WTC11 (cell line): ENCODE measurements around the gene RAPGEF5.

ENCODE experiments used
- ATF1 ChIP-seq: sonication (generic); formaldehyde crosslinking; IDR thresholded peaks from 2 replicates; pipeline ENCODE4 v1.8.1; 2023; ENCODE audit warnings: mild to moderate bottlenecking, moderate library complexity, missing genetic modification reagents
- ATF6 ChIP-seq: sonication (generic); formaldehyde crosslinking; IDR thresholded peaks from 2 replicates; pipeline ENCODE4 v1.8.1; 2023; ENCODE audit warnings: mild to moderate bottlenecking, missing genetic modification reagents
- CTCF ChIP-seq: fragments of 200-600 bp; IDR thresholded peaks from 2 replicates; pipeline ENCODE4 v1.8.0; 2022; ENCODE audit warnings: antibody characterized with exemption
- ESRRA ChIP-seq: sonication (generic); formaldehyde crosslinking; IDR thresholded peaks from 2 replicates; pipeline ENCODE4 v1.8.1; 2022; ENCODE audit warnings: mild to moderate bottlenecking, missing genetic modification reagents, borderline replicate concordance
- FOXK1 ChIP-seq: sonication (generic); formaldehyde crosslinking; IDR thresholded peaks from 2 replicates; pipeline ENCODE4 v1.8.0; 2022; ENCODE audit warnings: mild to moderate bottlenecking, moderate library complexity, missing genetic modification reagents
- IRF2 ChIP-seq: sonication (generic); formaldehyde crosslinking; IDR thresholded peaks from 2 replicates; pipeline ENCODE4 v1.8.0; 2022; ENCODE audit warnings: low read depth, missing genetic modification reagents, borderline replicate concordance
- MXD4 ChIP-seq: fragments of 250-450 bp; sonication (Bioruptor Pico); IDR thresholded peaks from 2 replicates; pipeline ENCODE4 v1.8.0; 2021; ENCODE audit warnings: mild to moderate bottlenecking, moderate library complexity, borderline replicate concordance
- MYBL2 ChIP-seq: sonication (generic); formaldehyde crosslinking; IDR thresholded peaks from 2 replicates; pipeline ENCODE4 v1.8.1; 2023; ENCODE audit warnings: mild to moderate bottlenecking, moderate library complexity, missing genetic modification reagents
- NR2C2 ChIP-seq: sonication (generic); formaldehyde crosslinking; IDR thresholded peaks from 2 replicates; pipeline ENCODE4 v1.8.0; 2022; ENCODE audit warnings: mild to moderate bottlenecking, missing genetic modification reagents
- SMAD3 ChIP-seq: sonication (generic); formaldehyde crosslinking; IDR thresholded peaks from 2 replicates; pipeline ENCODE4 v1.8.0; 2022; ENCODE audit warnings: missing genetic modification reagents, mild to moderate bottlenecking, borderline replicate concordance
- STAT6 ChIP-seq: sonication (generic); formaldehyde crosslinking; conservative IDR thresholded peaks from 2 replicates; pipeline ENCODE4 v1.8.1; 2023; ENCODE audit warnings: mild to moderate bottlenecking, low read depth, missing genetic modification reagents, moderate library complexity
- USF2 ChIP-seq: sonication (generic); formaldehyde crosslinking; IDR thresholded peaks from 2 replicates; pipeline ENCODE4 v1.8.1; 2023; ENCODE audit warnings: mild to moderate bottlenecking, missing genetic modification reagents, moderate library complexity

- TF ChIP-seq MXD4 (CRISPR knock-in tag) = no peak
- no peak for TF ChIP-seq CTCF
- no peak for TF ChIP-seq STAT6 (CRISPR knock-in tag)
- TF ChIP-seq SMAD3 = no peak
- no peak for TF ChIP-seq NR2C2 (CRISPR knock-in tag)
- no peak for TF ChIP-seq ATF1 (CRISPR knock-in tag)
- no peak for TF ChIP-seq FOXK1 (CRISPR knock-in tag)
- TF ChIP-seq IRF2 (CRISPR knock-in tag) = no peak
- no peak for TF ChIP-seq ATF6 (CRISPR knock-in tag)
- TF ChIP-seq MYBL2 (CRISPR knock-in tag) = no peak
- no peak for TF ChIP-seq USF2 (CRISPR knock-in tag)
- TF ChIP-seq ESRRA (CRISPR knock-in tag) = no peak
These were observed 143.0 kb downstream of the RAPGEF5 start for GRCh38 chr7:22214000-22214399.
